Vagina (tissue), 2 donors: ENCODE results near the gene GPR26.

Source experiments
- POLR2A ChIP-seq, 2 donors: fragments of 450-650 bp; IDR thresholded peaks; one replicate each; pipeline ENCODE4 v1.6.1; 2017; ENCODE audit warnings: antibody characterized with exemption in 2 of 2, mild to moderate bottlenecking in 2 of 2, moderate library complexity in 2 of 2
- POLR2AphosphoS5 ChIP-seq, 2 donors: sonication (generic); formaldehyde crosslinking; IDR thresholded peaks; one replicate each; pipeline ENCODE4 v1.9.0; 2017; ENCODE audit warnings: antibody characterized with exemption in 2 of 2, mild to moderate bottlenecking in 2 of 2, low read depth in 1 of 2; ENCODE audit not compliant: insufficient read depth in 1 of 2
- TF ChIP-seq, protein P1 (sequence below), 3 experiments: fragments of 450-650 bp in 2 of 3; fragments of 200-600 bp in 1 of 3; sonication (generic) in 1 of 3; IDR thresholded peaks; one replicate each; pipeline ENCODE4 v1.5.1; 2017 to 2019; ENCODE audit warnings: antibody characterized with exemption in 3 of 3, mild to moderate bottlenecking in 2 of 3, moderate library complexity in 2 of 3

DNA sequence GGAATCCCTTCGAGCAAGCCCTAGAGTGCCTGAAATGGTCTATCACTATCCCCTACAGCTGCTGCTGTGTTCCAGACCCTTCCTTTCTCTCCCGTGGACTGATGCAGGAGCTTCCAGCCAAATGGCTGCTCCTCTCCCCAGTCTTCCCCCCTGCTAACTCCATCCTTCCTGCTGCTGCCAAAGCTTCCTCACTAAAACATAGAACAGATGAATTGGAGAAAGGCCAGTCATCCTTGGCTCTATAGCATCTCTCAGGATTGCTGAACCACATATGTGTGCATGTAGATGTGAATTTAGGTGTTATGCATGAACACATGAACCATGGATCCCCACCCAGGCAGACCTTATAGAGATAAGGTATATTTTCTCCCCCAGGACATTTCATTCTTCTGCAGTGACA is 60.7 kb downstream of the GPR26 start:
- TF ChIP-seq POLR2A (IDR thresholded peaks at IDR 0.05) (no peak), POLR2AphosphoS5 (IDR thresholded peaks at IDR 0.05; ENCODE audit: insufficient read depth in 1 of 2, low read depth in 1 of 2) (no peak)
- TF ChIP-seq, protein P1, sequence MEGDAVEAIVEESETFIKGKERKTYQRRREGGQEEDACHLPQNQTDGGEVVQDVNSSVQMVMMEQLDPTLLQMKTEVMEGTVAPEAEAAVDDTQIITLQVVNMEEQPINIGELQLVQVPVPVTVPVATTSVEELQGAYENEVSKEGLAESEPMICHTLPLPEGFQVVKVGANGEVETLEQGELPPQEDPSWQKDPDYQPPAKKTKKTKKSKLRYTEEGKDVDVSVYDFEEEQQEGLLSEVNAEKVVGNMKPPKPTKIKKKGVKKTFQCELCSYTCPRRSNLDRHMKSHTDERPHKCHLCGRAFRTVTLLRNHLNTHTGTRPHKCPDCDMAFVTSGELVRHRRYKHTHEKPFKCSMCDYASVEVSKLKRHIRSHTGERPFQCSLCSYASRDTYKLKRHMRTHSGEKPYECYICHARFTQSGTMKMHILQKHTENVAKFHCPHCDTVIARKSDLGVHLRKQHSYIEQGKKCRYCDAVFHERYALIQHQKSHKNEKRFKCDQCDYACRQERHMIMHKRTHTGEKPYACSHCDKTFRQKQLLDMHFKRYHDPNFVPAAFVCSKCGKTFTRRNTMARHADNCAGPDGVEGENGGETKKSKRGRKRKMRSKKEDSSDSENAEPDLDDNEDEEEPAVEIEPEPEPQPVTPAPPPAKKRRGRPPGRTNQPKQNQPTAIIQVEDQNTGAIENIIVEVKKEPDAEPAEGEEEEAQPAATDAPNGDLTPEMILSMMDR (IDR thresholded peaks at IDR 0.05), result no peak
